Activated CD8-positive, alpha-beta T cell treated with anti-CD3 and anti-CD28 coated beads for 36 hours (primary cell): ENCODE results near the gene RFC1. TPM values are rescaled to one million over a fixed set of nuclear protein-coding genes. Genes with fewer than 3 reads are reported as not detected.

ENCODE experiments used
- ATAC-seq: fragments of 200-7000 bp; cut with Tn5 transposase; one replicate; pipeline ENCODE4 v1.10.0; 2021; ENCODE audit warnings: mild to moderate bottlenecking, moderate library complexity
- CTCF ChIA-PET: fragments of 350-600 bp; sonication (Branson Sonifier 250); formaldehyde crosslinking; loops from one replicate; lab custom pipeline; 2021; ENCODE audit warnings: antibody characterized with exemption; lab: Charles Lee
- POLR2A ChIA-PET: fragments of 350-600 bp; sonication (Branson Sonifier 250); formaldehyde crosslinking; loops from one replicate; lab custom pipeline; 2021; ENCODE audit warnings: antibody characterized with exemption; lab: Charles Lee
- DNase-seq: peaks from one replicate; pipeline ENCODE4 v3.0.0-alpha.2; 2020
- H3K27ac Mint-ChIP-seq: one replicate; pipeline ENCODE4 v1.8.0; 2021; ENCODE audit warnings: mild to moderate bottlenecking, mixed read lengths
- H3K27me3 Mint-ChIP-seq: one replicate; pipeline ENCODE4 v1.8.0; 2021; ENCODE audit warnings: mixed read lengths
- H3K36me3 Mint-ChIP-seq: one replicate; pipeline ENCODE4 v1.8.0; 2021; ENCODE audit warnings: low read depth, mixed read lengths
- H3K4me1 Mint-ChIP-seq: one replicate; pipeline ENCODE4 v1.8.0; 2021; ENCODE audit warnings: low read depth, mixed read lengths
- H3K4me3 Mint-ChIP-seq: one replicate; pipeline ENCODE4 v1.8.0; 2021; ENCODE audit warnings: mild to moderate bottlenecking, moderate library complexity, mixed read lengths
- H3K9me3 Mint-ChIP-seq: one replicate; pipeline ENCODE4 v1.8.0; 2021; ENCODE audit warnings: mixed read lengths
- intact Hi-C: fragments of 100-400 bp; cut with micrococcal nuclease; formaldehyde crosslinking; loops from one replicate; pipeline ENCODE4 v1.10.0; 2022
- microRNA-seq: library from miRNA; unstranded; fragments of <30 nt; microRNA quantifications from one replicate; pipeline ENCODE4 v1.2.0, GENCODE V29; 2022; ENCODE audit warnings: borderline microRNAs expressed, borderline replicate concordance
- total RNA-seq, 2 experiments: library from RNA; stranded (reverse); gene quantifications; one replicate each; pipeline ENCODE4 v1.2.3, GENCODE V29; 2021
- TF ChIP-seq, protein P1 (sequence below): fragments of 200-600 bp; IDR thresholded peaks from one replicate; pipeline ENCODE4 v1.8.0; 2022; ENCODE audit warnings: antibody characterized with exemption, mild to moderate bottlenecking

Gene RFC1
- total RNA-seq, 2 experiments from 2014 or later, result 108 to 114 TPM

DNA sequence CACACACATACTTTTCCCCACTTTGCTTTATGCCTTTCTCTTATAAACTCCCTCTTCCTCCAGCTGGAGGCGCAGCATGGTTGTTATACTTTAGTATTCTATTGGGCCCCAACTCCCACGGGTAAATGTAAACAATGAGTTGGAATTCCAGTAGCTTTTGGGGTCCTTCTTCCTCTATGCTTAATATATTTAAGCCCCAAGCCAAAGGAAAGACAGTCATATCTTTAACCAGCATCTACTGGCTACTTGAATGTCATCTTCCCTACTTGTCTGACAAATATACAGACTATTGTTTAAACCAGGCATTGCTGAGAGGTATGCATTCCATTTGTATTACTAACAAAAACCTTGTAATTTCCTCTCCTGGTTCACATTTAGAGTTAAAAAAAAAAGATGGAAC lies 110.9 kb downstream of the RFC1 start:
- Mint-ChIP-seq H3K9me3 (peaks cover under 1% of the 10 kb centered on the region), H3K4me3 (no peak overlapping the region), H3K36me3 (no peaks in the 10 kb centered on the region), H3K4me1 (no peaks in the 10 kb centered on the region), H3K27me3 (no peaks in the 10 kb centered on the region), H3K27ac (no peak overlapping the region)
- POLR2A ChIA-PET, result no interaction called here
- CTCF ChIA-PET, result no interaction called here
- DNase-seq (no peak), ATAC-seq (no peak)
- TF ChIP-seq, protein P1, sequence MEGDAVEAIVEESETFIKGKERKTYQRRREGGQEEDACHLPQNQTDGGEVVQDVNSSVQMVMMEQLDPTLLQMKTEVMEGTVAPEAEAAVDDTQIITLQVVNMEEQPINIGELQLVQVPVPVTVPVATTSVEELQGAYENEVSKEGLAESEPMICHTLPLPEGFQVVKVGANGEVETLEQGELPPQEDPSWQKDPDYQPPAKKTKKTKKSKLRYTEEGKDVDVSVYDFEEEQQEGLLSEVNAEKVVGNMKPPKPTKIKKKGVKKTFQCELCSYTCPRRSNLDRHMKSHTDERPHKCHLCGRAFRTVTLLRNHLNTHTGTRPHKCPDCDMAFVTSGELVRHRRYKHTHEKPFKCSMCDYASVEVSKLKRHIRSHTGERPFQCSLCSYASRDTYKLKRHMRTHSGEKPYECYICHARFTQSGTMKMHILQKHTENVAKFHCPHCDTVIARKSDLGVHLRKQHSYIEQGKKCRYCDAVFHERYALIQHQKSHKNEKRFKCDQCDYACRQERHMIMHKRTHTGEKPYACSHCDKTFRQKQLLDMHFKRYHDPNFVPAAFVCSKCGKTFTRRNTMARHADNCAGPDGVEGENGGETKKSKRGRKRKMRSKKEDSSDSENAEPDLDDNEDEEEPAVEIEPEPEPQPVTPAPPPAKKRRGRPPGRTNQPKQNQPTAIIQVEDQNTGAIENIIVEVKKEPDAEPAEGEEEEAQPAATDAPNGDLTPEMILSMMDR, result no peak
- intact Hi-C loops, result no loop called here

DNA sequence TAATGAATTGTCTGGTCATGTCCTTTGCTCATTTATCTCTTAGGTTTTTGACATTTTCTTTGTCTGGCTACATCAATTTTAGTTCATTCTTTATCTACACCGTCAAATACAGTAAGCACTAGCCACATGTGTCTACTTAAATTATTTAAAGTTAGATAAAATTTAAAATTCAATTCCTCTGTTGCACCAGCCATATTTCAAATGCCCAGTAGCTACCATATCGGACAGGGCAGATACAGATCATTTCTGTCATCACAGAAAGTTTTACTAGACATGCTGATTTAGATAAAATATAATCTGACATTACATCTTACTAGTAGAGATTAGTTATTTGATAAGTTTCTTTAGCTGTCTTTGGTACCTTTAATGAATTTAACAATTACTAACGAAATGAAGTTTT lies 122.7 kb downstream of the RFC1 start:
- ChIA-PET CTCF (no interaction called here), POLR2A (interaction anchor here (1.3 kb wide), 1 partner anchor 29 kb away, joined by 3 read pairs; no protein-coding TSS in a partner anchor)
- H3K27me3 Mint-ChIP-seq, result no peaks in the 10 kb centered on the region
- TF ChIP-seq, protein P1, result no peak
- ATAC-seq (no peak), DNase-seq (no peak)
- no peaks in the 10 kb centered on the region for H3K4me1 Mint-ChIP-seq
- no peak overlapping the region for H3K27ac Mint-ChIP-seq
- no peak overlapping the region for H3K4me3 Mint-ChIP-seq
- H3K9me3 Mint-ChIP-seq, result peaks cover 3% of the 10 kb centered on the region
- peaks cover 12% of the 10 kb centered on the region for H3K36me3 Mint-ChIP-seq
- intact Hi-C loops, result no loop called here

Small RNA genes within 50 kb of the gene (microRNA-seq; reads per million reads assigned to microRNA genes)
- not detected for gene MIR5591

Other genes starting within 250 kb of the RFC1 start
- gene WDR19, start 183.8 kb downstream of the RFC1 start, total RNA-seq, result 10 to 100 TPM; 12.0 to 14.5 TPM
- gene KLB, start 40.6 kb upstream of the RFC1 start, total RNA-seq, result not detected
- 1,000 to 10,000 TPM; 2,605 to 2,684 TPM for gene RPL9, start 92.6 kb upstream of the RFC1 start, total RNA-seq
- 10 to 100 TPM; 35.8 to 42.5 TPM for gene LIAS, start 92.7 kb upstream of the RFC1 start, total RNA-seq
- gene UGDH, start 161.1 kb upstream of the RFC1 start, total RNA-seq, result 10 to 100 TPM; 14.6 to 16.7 TPM